Upper lobe of left lung (tissue), 4 donors: ENCODE results near the gene CLCN2.

Source experiments
- EP300 ChIP-seq, 4 donors: sonication (generic); formaldehyde crosslinking; IDR thresholded peaks; one replicate each; pipeline ENCODE4 v1.5.1; 2017; ENCODE audit warnings: antibody characterized with exemption in 4 of 4, control low read depth in 2 of 4
- POLR2A ChIP-seq, 4 donors: fragments of 450-650 bp; IDR thresholded peaks; one replicate each; pipeline ENCODE4 v1.5.1; 2016 to 2017; ENCODE audit warnings: antibody characterized with exemption in 4 of 4, mild to moderate bottlenecking in 2 of 4
- POLR2AphosphoS5 ChIP-seq, 2 donors: sonication (generic); formaldehyde crosslinking; IDR thresholded peaks; one replicate each; pipeline ENCODE4 v1.5.1; 2017; ENCODE audit warnings: antibody characterized with exemption in 2 of 2

DNA sequence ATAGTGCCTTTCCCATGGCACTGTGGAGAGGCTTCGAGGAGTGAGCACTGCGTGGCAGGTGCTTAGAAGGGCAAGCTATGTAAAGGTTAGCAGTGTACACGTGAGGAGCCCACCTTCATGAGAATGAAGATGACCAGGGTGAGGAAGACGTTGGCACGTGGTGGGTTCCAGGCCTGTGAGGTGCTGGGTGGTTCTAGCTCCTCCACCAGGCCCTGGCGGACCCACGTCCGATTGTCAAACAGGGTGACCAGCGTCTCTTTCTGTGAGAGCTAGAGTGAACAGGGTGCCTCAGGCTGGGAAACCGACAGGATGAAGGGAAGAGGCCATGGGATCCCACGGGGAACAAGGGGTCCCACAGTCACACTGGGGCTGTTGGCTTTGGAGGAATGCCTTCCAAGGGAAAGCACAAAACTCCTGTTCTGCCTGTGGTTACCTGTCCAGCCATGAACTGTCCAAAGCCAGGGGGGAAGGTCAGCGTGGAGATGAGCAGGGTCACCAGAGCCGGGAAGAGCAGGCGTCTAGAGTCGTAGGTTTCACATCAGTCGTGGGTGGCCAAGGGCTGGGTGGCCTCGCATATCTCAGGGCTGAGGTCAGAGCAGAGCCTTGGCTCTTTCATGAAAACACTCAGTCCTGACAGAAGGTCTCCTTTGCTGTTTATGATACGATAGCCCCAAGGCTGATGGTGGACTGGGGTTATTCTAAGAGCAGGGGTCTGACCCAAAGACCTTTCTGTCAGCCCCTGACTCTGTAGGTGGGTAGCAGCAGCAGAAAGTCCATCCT, 6.0 kb downstream of the CLCN2 start:
- TF ChIP-seq POLR2AphosphoS5 (IDR thresholded peaks at IDR 0.05): no peak
- TF ChIP-seq EP300 (IDR thresholded peaks at IDR 0.05): no peak
- TF ChIP-seq POLR2A (IDR thresholded peaks at IDR 0.05): no peak
